Peyer's patch (tissue), 4 donors: ENCODE measurements around the gene PAM16.

Experiments used
- CTCF ChIP-seq, 6 experiments: fragments of 450-650 bp in 4 of 6; fragments of 200-600 bp in 2 of 6; sonication (generic) in 1 of 6; IDR thresholded peaks; one replicate each; pipeline ENCODE4 v1.5.1; 2017 to 2019; ENCODE audit warnings: antibody characterized with exemption in 6 of 6, mild to moderate bottlenecking in 3 of 6, moderate library complexity in 1 of 6
- POLR2A ChIP-seq, 2 donors: fragments of 450-650 bp; IDR thresholded peaks; one replicate each; pipeline ENCODE4 v1.5.1; 2017; ENCODE audit warnings: antibody characterized with exemption in 2 of 2, mild to moderate bottlenecking in 2 of 2, moderate library complexity in 2 of 2

GRCh38 chr16:4375717-4376116 lies 24.6 kb upstream of the PAM16 start:
- TF ChIP-seq CTCF (IDR thresholded peaks at IDR 0.05) (no peak), POLR2A (IDR thresholded peaks at IDR 0.05) (no peak)
